Measurements from ENCODE around the gene ASB5.
"Not testable (repeated sequence)": the region's sequence is repeated elsewhere in the genome, so short reads cannot be mapped to it uniquely, and the experiment has no call there.

Gene ASB5

DNA sequence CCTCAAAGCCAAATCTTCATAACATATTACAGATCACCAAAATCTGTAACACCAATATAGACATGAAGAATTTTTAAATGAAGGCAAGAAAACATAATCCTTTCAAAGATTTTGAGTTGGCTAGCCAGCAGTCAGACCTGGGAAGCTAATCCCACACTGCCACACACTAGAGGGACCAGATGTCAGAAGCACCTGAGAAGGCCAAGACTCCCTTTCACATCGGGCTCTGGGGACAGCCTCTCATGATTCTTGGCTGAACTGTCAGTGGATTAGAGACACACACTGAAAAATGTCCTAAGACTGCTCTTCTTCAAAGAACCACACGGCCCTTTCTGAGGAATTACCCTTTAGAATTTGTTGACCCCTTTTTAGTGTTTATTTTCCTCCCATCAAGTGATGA lies 45.5 kb downstream of the ASB5 start:
- DNase-seq (ENCODE audit: low read depth, low spot score): no peak

GRCh38 chr4:176222149-176222548 lies 46.9 kb downstream of the ASB5 start:
- no peak for DNase-seq (ENCODE audit: low read depth, low spot score)

DNA sequence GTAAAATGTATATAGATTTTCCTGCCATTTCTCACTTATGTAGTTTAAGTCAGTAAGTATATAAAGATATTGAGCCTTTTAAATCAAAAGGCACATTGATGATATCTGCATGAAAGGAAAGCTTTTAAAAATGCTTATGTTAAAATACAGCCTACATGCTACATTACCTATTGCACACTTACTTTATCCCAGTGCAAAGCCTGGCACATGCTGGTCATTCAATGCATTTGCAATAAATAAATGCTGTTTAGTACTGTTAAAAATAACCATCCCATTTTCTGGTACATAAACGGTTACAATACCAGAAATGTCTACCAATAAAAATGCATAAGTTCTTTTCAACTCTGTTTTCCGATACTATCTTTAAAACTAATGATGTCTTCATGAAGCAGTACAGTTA lies 51.5 kb downstream of the ASB5 start:
- DNase-seq (ENCODE audit: low read depth, low spot score): no peak

GRCh38 chr4:176212351-176212750 lies 56.7 kb downstream of the ASB5 start:
- DNase-seq (ENCODE audit: low read depth, low spot score): not testable (repeated sequence)

DNA sequence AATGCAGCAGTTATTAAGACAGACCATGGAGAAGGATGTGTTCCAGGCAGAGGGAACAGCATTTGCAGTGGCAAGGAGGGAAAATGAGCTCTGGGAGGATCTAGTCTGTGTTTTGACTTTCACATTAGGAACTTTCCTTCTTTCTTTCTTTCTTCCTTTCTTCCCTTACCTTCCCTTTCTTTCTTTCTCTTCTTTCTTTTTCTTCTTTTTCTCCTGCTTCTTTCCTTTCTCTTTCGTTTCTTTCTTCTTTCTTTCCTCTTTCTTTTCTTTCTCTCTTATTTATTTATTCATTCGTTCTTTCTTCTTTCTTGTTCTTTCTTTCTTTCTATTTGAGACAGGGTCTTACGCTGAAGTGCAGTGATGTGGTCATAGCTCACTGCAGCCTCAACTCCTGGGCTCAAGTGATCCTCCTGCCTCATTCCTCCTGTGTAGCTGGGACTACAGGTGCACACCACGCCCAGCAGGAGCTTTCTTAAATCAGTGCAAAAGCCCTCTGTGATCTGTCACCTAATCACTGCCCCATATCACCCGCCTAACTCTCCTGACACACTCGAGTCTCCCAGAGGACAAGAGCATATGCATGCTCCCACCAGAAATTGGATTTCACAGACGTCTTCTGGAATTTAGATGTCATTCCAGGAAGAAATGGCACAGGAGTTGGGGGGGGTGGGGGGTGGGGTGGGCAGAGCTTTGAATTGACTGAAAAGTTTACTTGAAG lies 58.3 kb downstream of the ASB5 start:
- DNase-seq (ENCODE audit: low read depth, low spot score): no peak

DNA sequence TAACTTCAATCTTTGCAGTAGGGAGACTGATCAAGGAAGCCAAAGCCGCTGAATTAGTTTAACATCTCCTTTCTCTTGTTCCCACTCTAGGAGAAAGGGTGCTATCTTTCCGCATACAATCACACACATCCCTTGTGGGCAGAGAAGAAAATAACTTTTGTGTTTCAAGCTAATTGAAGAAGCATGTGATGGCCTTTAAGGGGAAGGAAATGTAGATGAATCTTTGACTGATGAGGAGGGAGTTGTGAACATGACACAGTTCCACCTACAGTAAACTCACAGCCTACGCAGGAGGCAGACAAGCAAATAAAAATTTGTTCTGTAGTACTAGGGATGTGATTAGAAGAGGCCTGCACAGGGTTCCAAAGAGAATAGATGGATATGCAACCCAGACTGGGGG lies 58.9 kb downstream of the ASB5 start:
- DNase-seq (ENCODE audit: low read depth, low spot score): no peak

- DNase-seq (ENCODE audit: low read depth, low spot score): no peak
These were observed 59.5 kb downstream of the ASB5 start for GRCh38 chr4:176209535-176209934.

DNA sequence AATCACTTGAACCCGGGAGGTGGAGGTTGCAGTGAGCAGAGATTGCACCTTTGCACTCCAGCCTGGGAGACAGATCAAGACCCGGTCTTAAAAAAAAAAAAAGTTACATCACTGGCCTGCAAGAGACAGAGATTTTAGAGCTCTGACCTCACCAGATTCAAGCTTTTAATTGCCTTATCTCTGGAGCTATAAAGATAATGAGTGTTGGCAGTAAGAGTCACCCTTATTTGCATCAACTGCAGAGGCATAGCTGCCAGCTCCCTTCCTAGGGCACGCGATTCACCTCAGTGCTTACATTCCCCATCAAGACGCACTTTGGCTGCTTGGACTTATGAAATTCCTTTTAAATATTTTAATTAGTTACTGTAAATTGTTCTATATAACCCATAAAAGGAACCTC lies 61.2 kb downstream of the ASB5 start:
- no peak for DNase-seq (ENCODE audit: low read depth, low spot score)

DNA sequence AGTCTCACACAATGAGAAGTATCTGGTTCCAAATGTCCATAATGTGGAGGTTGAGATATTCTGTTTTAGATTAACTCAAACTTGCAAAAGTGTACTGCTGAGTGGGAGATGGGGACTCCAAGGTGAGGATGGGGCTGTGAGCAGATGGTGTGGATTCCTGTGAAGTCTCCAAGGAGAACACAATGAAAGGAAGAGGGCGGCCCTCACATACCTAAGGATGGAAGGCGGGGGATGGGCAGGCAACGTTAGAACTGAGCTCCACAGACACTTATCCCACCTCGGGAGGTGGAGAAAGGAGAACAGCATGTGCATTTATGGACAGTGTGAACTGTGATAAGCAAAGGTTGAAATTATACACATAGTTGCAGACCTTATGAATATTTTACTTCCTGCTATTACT lies 63.7 kb downstream of the ASB5 start:
- no peak for DNase-seq (ENCODE audit: low read depth, low spot score)

DNA sequence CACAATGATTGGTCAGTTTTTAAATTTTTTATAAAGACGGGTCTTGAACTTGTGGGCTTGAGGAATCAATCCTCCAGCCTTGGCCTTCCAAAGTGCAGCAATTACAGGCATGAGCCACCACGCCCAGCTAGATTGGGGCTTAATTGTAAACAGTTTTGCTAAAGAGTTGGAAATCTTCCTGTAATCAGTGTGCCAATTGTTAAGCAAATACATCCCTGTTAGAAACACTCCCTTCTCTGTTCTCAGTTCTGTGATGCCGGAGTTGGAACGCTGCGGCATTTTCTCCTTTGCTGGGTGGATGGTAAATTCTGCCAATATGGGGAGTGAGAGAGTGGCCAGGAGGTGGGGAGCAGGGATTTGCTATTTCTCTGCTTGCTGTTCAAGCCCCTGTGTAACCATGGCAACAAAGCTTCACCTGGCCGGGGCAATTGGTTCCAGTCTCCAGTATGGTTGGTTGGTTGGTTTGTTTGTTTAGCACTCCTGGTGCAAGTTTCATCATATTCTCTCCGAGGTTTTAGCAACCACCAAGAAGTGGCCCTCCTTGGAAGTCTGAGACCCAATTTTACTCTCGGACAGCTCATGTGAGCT lies 70.6 kb downstream of the ASB5 start:
- DNase-seq (ENCODE audit: low read depth, low spot score): no peak

DNA sequence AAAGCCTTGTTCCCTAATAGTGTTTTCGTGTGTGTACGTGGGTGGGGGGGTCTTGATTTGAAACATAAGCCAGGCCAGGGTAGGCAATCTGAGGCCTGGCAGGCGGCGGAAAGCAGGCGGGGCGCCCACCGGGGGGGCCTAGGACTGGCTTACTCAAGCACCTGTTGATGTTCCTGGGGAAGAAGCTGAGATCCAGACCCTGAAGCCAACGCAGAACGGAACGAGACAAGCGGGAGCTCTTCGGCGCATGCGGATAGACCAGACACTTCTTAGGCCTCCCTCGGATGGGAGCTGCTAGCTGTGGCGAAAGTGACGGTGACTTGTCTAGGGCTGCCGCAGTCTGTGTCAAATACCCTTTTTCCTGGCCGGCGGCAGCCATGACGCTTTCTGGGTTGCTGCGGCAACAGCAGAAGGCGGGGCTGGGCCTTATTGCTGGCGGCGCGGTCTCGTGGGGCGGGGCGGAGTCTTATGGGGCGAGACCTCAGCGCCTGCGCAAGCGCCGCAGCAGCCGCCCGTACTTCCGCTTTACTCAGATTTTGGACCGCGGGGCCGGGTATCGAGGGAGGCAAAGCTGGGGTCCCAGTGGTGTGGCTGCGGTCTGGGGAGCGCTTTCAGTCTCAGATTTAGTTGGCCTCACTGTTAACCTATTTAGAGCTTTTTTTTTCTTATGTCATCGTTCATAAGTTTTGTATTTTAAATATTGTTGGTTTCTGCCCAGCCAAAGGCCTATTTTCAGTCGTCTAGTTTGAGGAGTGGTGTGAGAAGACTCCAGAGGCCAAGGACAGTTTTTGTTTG lies 73.6 kb downstream of the ASB5 start, which contains the start of gene SPATA4:
Gene SPATA4, minus strand, starts transcription at position 402 of the 795 bp plus-strand sequence. Its CDS starts 23 bp downstream, at position 379.
- DNase-seq (ENCODE audit: low read depth, low spot score): peak; percentile 66

GRCh38 chr4:176193938-176194337 lies 75.1 kb downstream of the ASB5 start:
- no peak for DNase-seq (ENCODE audit: low read depth, low spot score)

- DNase-seq (ENCODE audit: low read depth, low spot score): no peak
These were observed 75.9 kb downstream of the ASB5 start for GRCh38 chr4:176193126-176193525.

DNA sequence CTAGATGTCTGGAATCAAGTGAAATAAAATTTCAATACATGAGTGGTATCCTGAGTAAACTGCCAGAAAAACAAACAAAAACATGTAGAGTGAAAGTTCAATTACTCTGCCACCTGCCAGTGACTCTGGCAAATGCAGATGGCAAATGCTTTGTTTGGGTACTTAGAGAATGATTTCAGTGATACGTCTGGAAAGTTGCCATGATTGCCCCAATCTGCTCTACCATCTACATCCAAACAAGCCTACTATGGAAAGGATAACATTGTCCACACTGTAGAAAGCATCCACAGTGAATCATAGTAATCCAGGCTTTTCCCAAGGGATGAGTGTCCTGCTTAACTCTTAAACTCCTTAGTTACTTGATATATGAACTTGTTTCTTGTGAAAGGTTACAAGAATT lies 77.0 kb downstream of the ASB5 start:
- no peak for DNase-seq (ENCODE audit: low read depth, low spot score)

GRCh38 chr4:176189891-176190795 lies 78.9 kb downstream of the ASB5 start:
- DNase-seq (ENCODE audit: low read depth, low spot score): no peak

GRCh38 chr4:176188654-176189053 lies 80.4 kb downstream of the ASB5 start:
- no peak for DNase-seq (ENCODE audit: low read depth, low spot score)

DNA sequence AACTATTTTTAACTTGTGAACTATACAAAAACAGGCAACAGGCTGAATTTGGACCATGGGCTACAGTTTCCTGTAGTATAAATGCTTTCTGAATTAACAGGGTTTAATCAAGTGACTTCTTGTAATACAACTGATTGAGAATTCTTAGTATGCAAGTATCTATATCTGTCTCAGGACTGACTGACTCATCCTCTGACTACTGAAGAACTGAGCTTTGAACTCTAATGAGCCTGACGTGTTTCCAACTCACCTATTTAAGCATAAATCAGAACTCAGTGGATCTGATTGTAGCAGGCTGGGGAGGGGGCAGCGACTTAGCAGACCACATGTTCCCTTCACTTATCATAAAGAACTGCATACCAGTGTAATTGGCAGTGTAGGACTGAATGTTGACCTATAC lies 81.4 kb downstream of the ASB5 start:
- DNase-seq (ENCODE audit: low read depth, low spot score): no peak

GRCh38 chr4:176186671-176187395 lies 82.2 kb downstream of the ASB5 start:
- no peak for DNase-seq (ENCODE audit: low read depth, low spot score)

- no peak for DNase-seq (ENCODE audit: low read depth, low spot score)
These were observed 83.0 kb downstream of the ASB5 start for GRCh38 chr4:176186067-176186466.

GRCh38 chr4:176185051-176185450 lies 84.0 kb downstream of the ASB5 start:
- DNase-seq (ENCODE audit: low read depth, low spot score): no peak

All from brain pericyte (primary cell).